Keratinocyte (primary cell): Measurements from ENCODE around the gene GPR75. TPM values are rescaled to one million over a fixed set of nuclear protein-coding genes. Genes with fewer than 3 reads are reported as not detected.

Experiments used
- DNase-seq: peaks from one replicate; pipeline ENCODE4 v3.0.0-alpha.2; 2011; ENCODE audit warnings: low read depth, missing footprints, low spot score
- FAIRE-seq: peaks from 2 replicates; lab custom pipeline; 2011; peaks lifted over from hg19 to GRCh38; lab: Jason Lieb, UNC
- H2AFZ ChIP-seq: 2 replicates; pipeline ENCODE4 v1.6.0; 2012; ENCODE audit warnings: low read length, control low read depth, inconsistent platforms; ENCODE audit not compliant: control insufficient read depth
- H3K27ac ChIP-seq: 2 replicates; pipeline ENCODE4 v1.5.1; 2011; ENCODE audit warnings: low read length; ENCODE audit not compliant: control insufficient read depth, insufficient read depth
- H3K27me3 ChIP-seq: 3 replicates; pipeline ENCODE4 v1.6.0; 2011; ENCODE audit warnings: low read length; ENCODE audit not compliant: control insufficient read depth, insufficient read depth; ENCODE audit errors: extremely low read depth
- H3K36me3 ChIP-seq, 2 experiments: 2 replicates in 1 of 2; 3 replicates in 1 of 2; pipeline ENCODE4 v1.5.1; 2011; ENCODE audit warnings: low read length in 2 of 2, mild to moderate bottlenecking in 1 of 2; ENCODE audit not compliant: control insufficient read depth in 2 of 2, insufficient read depth in 2 of 2; ENCODE audit errors: extremely low read depth in 1 of 2
- H3K4me1 ChIP-seq: 3 replicates; pipeline ENCODE4 v1.5.1; 2011; ENCODE audit warnings: low read length; ENCODE audit not compliant: control insufficient read depth, insufficient read depth; ENCODE audit errors: extremely low read depth
- H3K4me2 ChIP-seq: 3 replicates; pipeline ENCODE4 v1.6.0; 2011; ENCODE audit warnings: low read depth, low read length; ENCODE audit not compliant: control insufficient read depth, insufficient read depth; ENCODE audit errors: extremely low read depth
- H3K4me3 ChIP-seq, 3 experiments: fragments of 200-600 bp in 1 of 3; sonication (generic) in 1 of 3; 2 replicates in 2 of 3; 3 replicates in 1 of 3; pipeline ENCODE4 v1.5.1; 2011 to 2016; ENCODE audit warnings: low read length in 3 of 3, mild to moderate bottlenecking in 3 of 3, control low read depth in 2 of 3, inconsistent platforms in 1 of 3, low read depth in 1 of 3, mixed read lengths in 1 of 3, mixed run types in 1 of 3, moderate library complexity in 1 of 3; ENCODE audit not compliant: control insufficient read depth in 2 of 3, insufficient read depth in 2 of 3; ENCODE audit errors: extremely low read depth in 1 of 3
- H3K79me2 ChIP-seq: 2 replicates; pipeline ENCODE4 v1.6.0; 2012; ENCODE audit warnings: low read length; ENCODE audit not compliant: control insufficient read depth, insufficient read depth
- H3K9ac ChIP-seq: 3 replicates; pipeline ENCODE4 v1.6.0; 2011; ENCODE audit warnings: low read length; ENCODE audit not compliant: control insufficient read depth, insufficient read depth; ENCODE audit errors: extremely low read depth
- H3K9me1 ChIP-seq: 3 replicates; pipeline ENCODE4 v1.6.0; 2011; ENCODE audit warnings: low read length; ENCODE audit not compliant: control insufficient read depth, insufficient read depth; ENCODE audit errors: extremely low read depth
- H3K9me3 ChIP-seq: 2 replicates; pipeline ENCODE4 v1.5.1; 2012; ENCODE audit warnings: low read depth, low read length; ENCODE audit not compliant: control insufficient read depth
- H4K20me1 ChIP-seq: 3 replicates; pipeline ENCODE4 v1.6.0; 2011; ENCODE audit warnings: low read length; ENCODE audit not compliant: control insufficient read depth, insufficient read depth; ENCODE audit errors: extremely low read depth
- EZH2 ChIP-seq: IDR thresholded peaks from one replicate; pipeline ENCODE4 v1.6.1; 2012; ENCODE audit warnings: inconsistent platforms, mild to moderate bottlenecking, low read length, moderate library complexity
- dilution Hi-C: fragments of 300-500 bp; cut with MboI; formaldehyde crosslinking; loops from one replicate; pipeline ENCODE4 v1.7.0; 2020; ENCODE audit warnings: low sequenced_read_pairs; ENCODE audit not compliant: extremely low pct_ligation_motif_present
- polyA plus RNA-seq, 5 experiments: library from polyadenylated mRNA; depleted of rRNA in 3 of 5; stranded (reverse) in 3 of 5; stranded (forward) in 1 of 5; unstranded in 1 of 5; fragments of >200 nt; gene quantifications; 1 replicate in 1 of 5; 2 replicates in 3 of 5; 3 replicates in 1 of 5; pipeline versions ENCODE4 v1.2.1 to v1.2.3, GENCODE V29; 2011 to 2012; ENCODE audit warnings: missing spikeins in 2 of 5, low read depth in 1 of 5, low replicate concordance in 1 of 5
- small RNA-seq, 3 experiments: library from RNA; depleted of rRNA; stranded (forward); fragments of <200 nt; gene quantifications; one replicate each; pipeline ENCODE3, GENCODE V24; 2012; ENCODE audit warnings: low read depth in 3 of 3, low replicate concordance in 1 of 3; ENCODE audit not compliant: insufficient read length in 3 of 3
- TF ChIP-seq, protein P1 (sequence below), 3 experiments: IDR thresholded peaks in 1 of 3; conservative IDR thresholded peaks in 1 of 3; optimal IDR thresholded peaks in 1 of 3; 2 replicates in 2 of 3; 3 replicates in 1 of 3; pipeline versions ENCODE3 to v1.5.1; 2011; ENCODE audit warnings: low read length in 3 of 3, mild to moderate bottlenecking in 3 of 3, moderate library complexity in 2 of 3, control low read depth in 1 of 3, inconsistent platforms in 1 of 3; ENCODE audit not compliant: insufficient read depth in 2 of 3; ENCODE audit errors: extremely low read depth in 1 of 3

Gene GPR75
- polyA plus RNA-seq, 1 donor (not counting 4 experiments of a cell fraction or from before 2014, with no cell fraction given): 2.7 TPM

DNA sequence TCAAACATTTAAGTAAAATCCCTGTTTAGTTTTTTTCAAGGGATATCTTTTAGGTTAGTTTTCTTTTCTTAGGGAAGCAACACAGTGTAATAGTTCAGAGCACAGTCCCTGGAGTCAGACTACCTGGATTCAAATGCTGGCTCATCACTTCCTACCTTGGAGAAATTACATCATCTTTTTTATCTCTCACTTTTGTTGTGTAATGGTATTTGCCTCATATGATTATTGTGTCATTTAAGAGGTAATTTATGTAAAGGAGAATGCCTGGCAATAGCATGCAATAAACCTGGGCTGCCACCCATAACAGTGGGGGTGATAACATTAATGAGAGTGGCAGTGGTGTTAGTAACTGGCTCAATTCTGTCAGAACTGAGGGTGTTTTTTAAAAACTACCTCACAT, 46.6 kb downstream of the GPR75 start:
- Histone ChIP-seq H2AFZ (no peak overlapping the region), H3K9me3 (no peaks in the 10 kb centered on the region), H3K4me2 (no peak overlapping the region), H3K27ac (no peak overlapping the region), H3K27me3 (no peaks in the 10 kb centered on the region), H3K79me2 (no peaks in the 10 kb centered on the region), H3K9ac (no peak overlapping the region), H3K4me1 (no peaks in the 10 kb centered on the region), H3K4me3 (no peak overlapping the region), H3K9me1 (no peaks in the 10 kb centered on the region), H4K20me1 (no peaks in the 10 kb centered on the region), H3K36me3 (peaks cover 0 to 13% of the 10 kb centered on the region in 2 experiments)
- TF ChIP-seq EZH2: no peak
- TF ChIP-seq, protein P1, sequence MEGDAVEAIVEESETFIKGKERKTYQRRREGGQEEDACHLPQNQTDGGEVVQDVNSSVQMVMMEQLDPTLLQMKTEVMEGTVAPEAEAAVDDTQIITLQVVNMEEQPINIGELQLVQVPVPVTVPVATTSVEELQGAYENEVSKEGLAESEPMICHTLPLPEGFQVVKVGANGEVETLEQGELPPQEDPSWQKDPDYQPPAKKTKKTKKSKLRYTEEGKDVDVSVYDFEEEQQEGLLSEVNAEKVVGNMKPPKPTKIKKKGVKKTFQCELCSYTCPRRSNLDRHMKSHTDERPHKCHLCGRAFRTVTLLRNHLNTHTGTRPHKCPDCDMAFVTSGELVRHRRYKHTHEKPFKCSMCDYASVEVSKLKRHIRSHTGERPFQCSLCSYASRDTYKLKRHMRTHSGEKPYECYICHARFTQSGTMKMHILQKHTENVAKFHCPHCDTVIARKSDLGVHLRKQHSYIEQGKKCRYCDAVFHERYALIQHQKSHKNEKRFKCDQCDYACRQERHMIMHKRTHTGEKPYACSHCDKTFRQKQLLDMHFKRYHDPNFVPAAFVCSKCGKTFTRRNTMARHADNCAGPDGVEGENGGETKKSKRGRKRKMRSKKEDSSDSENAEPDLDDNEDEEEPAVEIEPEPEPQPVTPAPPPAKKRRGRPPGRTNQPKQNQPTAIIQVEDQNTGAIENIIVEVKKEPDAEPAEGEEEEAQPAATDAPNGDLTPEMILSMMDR (optimal IDR thresholded peaks at IDR 0.05 in 1 of 3, IDR thresholded peaks at IDR 0.05 in 1 of 3, conservative IDR thresholded peaks at IDR 0.05 in 1 of 3; ENCODE audit: extremely low read depth in 1 of 3, insufficient read depth in 2 of 3, low read length in 3 of 3): no peak
- FAIRE-seq (no peak), DNase-seq (no peak)
- dilution Hi-C loops: no loop called here

DNA sequence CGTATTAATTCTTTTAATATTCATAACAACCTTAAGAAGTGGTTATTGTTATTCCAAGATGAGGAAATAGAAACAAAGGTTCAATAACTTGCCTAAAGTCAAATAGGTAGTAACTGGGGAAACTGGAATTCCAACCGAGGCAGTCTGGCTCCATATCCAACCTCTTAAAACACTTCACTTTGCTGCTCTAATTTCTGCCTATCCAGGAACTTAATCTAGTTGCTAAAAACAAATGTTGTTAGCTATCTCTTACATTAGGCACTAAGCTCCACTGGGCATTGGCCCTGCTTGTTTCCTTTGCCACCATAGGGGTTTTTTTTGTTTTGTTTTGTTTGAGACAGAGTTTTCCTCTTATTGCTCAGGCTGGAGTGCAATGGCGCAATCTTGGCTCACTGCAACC, 48.2 kb downstream of the GPR75 start:
- H2AFZ ChIP-seq: no peak overlapping the region
- peaks cover 3 to 17% of the 10 kb centered on the region in 2 experiments for H3K36me3 ChIP-seq
- DNase-seq (no peak), FAIRE-seq (no peak)
- TF ChIP-seq EZH2: no peak
- TF ChIP-seq, protein P1 (optimal IDR thresholded peaks at IDR 0.05 in 1 of 3, IDR thresholded peaks at IDR 0.05 in 1 of 3, conservative IDR thresholded peaks at IDR 0.05 in 1 of 3; ENCODE audit: extremely low read depth in 1 of 3, insufficient read depth in 2 of 3, low read length in 3 of 3): no peak
- no peak overlapping the region for H3K4me3 ChIP-seq
- no peaks in the 10 kb centered on the region for H3K9me1 ChIP-seq
- H3K4me2 ChIP-seq: no peak overlapping the region
- H3K27ac ChIP-seq: no peak overlapping the region
- H3K27me3 ChIP-seq: no peaks in the 10 kb centered on the region
- no peak overlapping the region for H3K9ac ChIP-seq
- no peaks in the 10 kb centered on the region for H3K9me3 ChIP-seq
- H3K79me2 ChIP-seq: no peaks in the 10 kb centered on the region
- H4K20me1 ChIP-seq: no peaks in the 10 kb centered on the region
- dilution Hi-C loops: no loop called here
- H3K4me1 ChIP-seq: no peaks in the 10 kb centered on the region

Small RNA genes within 50 kb of the gene (small RNA-seq; reads per million reads assigned to genes)
- 0.13 to 0.75 (median 0.33) reads per million in 3 experiments for gene MIR3682

Other genes with a start within 250 kb of the GPR75 start
- gene CHAC2, start 92.2 kb downstream of the GPR75 start, polyA plus RNA-seq: 5.4 to 10.9 TPM (median 6.9 TPM) in 3 replicates
- 11.4 to 16.6 TPM (median 13.2 TPM) in 3 replicates for gene ASB3, start 73.0 kb downstream of the GPR75 start, polyA plus RNA-seq
- gene ERLEC1, start 72.9 kb downstream of the GPR75 start, polyA plus RNA-seq: 22.2 to 35.6 TPM (median 26.6 TPM) in 3 replicates
- 45.8 to 59.4 TPM (median 46.2 TPM) in 3 replicates for gene PSME4, start 111.0 kb upstream of the GPR75 start, polyA plus RNA-seq